ENCODE results near the gene ZNF177. TPM values are rescaled to one million over a fixed set of nuclear protein-coding genes. Genes with fewer than 3 reads are reported as not detected.
"Not testable (repeated sequence)": the region's sequence is repeated elsewhere in the genome, so short reads cannot be mapped to it uniquely, and the experiment has no call there.

The ZNF177 gene
- 10 to 100 TPM in 2 of 4 donors, 1 to 10 TPM in 2; 6.6 to 16.8 (median 11.4) TPM for polyA plus RNA-seq (ENCODE audit: insufficient read length in 4 of 4)

DNA sequence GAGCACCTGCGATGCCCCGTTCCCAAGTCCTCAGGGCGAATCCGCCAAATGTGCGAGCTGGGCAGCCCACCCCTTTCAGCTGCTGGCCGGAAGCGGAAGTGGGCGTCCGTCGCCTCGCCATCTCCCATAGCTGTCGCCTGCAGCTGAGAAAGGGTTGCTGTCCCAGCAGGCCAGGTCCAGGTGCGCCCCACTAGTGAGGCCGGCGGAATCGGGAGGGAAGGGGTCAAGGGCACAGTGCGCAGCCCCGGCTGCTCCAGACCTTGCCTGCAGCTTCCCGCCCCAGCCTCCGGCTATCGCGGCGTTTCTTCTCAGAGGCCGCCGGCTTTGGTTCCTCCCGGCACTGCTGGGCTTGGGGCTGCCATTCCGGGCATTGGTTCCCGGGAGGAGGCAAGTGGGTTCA is at the start of gene ZNF177:
ZNF177 (plus strand) TSS at position 109 of the 400 bp plus-strand sequence. CDS start 15,299 bp downstream, outside the sequence.
- peak in 3 of 4 donors; percentile 27 to 45 (median 40) for DNase-seq (ENCODE audit: low read depth in 4 of 4, low spot score in 2 of 4)

DNA sequence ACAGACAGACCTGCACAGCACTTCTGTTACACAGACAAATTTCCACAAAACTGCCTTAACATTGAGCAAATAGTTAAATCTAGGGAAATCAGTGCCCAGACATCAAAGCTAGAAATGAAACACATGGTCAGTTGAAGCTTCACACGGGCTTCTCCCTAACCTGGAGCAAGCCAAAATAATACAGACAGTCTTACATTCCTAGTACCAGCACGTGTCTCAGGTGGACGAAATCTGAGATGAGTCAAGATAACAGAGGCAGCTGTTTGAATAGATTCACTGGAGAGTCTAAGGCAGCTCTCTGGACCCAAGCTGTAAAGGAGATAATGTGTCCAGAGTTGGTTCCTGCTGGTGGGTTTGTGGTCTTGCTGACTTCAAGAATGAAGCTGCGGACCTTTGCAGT is 49.1 kb upstream of the ZNF177 start:
- no peak for DNase-seq (ENCODE audit: low read depth in 4 of 4, low spot score in 2 of 4)

GRCh38 chr19:9321338-9321737 is 41.5 kb upstream of the ZNF177 start:
- DNase-seq (ENCODE audit: low read depth in 4 of 4, low spot score in 2 of 4), result no peak

- DNase-seq (ENCODE audit: low read depth in 4 of 4, low spot score in 2 of 4), result not testable (repeated sequence)
Measured at GRCh38 chr19:9321756-9322155, 41.1 kb upstream of the ZNF177 start.

- not testable (repeated sequence) for DNase-seq (ENCODE audit: low read depth in 4 of 4, low spot score in 2 of 4)
Measured at GRCh38 chr19:9322201-9322600, 40.6 kb upstream of the ZNF177 start.

- peak in 1 of 4 donors; percentile 59 for DNase-seq (ENCODE audit: low read depth in 4 of 4, low spot score in 2 of 4)
Measured at GRCh38 chr19:9323557-9323918, 39.3 kb upstream of the ZNF177 start.

DNA sequence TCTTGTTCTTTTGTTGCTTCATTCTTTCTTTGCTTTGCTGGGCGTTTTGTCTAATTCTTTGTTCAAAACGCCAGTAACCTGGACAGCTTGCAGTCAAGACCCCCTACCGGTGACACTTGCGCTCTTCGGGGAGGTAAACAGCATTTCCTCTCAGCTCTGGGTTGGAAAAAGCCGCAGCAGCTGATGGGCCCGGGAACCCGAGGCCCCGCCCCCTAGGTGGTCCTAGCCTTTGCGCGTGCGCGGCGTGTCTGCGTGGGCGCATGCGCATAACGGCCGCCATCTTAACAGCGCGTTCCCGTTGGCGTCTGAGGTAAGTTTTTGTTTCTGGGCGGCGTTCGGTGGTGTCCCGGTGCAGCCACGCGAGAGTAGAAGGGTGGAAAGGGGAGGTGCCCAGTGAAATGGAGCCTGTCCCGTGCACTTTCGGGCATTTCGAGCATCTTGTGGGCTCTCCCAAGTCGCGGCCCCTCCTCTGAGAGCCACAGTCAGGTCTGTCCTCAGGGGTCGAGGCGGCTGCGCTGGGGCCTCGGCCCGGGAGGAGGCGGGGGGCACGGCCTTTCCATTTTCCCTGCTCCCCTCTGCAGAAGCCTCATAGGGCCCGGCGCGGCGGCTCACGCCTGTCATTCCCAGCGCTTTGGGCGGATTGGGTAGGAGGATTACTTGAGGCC is 38.8 kb upstream of the ZNF177 start, which contains the start of gene ZNF559:
ZNF559 (plus strand) TSS at position 261 of the 665 bp plus-strand sequence. CDS start 14,371 bp downstream, outside the sequence.
- peak; percentile 91 to 95 (median 93) for DNase-seq (ENCODE audit: low read depth in 4 of 4, low spot score in 2 of 4)

DNA sequence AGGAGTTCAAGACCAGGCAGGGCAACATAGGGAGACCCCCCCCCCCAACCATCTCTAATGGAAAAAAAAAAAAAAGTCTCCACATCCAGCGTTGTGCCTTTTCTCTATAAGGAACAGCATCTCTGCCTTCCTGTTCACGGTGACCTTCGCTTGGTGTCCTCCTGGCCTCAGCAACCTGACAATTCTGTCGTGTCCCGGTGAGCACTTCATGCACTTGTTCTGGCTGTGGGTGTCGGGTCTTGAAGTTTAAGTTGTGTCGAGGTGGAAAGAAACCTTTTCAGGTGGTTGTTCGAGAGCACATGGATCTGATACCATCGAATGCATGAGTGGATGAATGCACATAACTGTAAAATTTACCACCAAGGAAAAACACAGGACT is 38.2 kb upstream of the ZNF177 start:
- DNase-seq (ENCODE audit: low read depth in 4 of 4, low spot score in 2 of 4), result no peak

GRCh38 chr19:9329999-9330398 is 32.8 kb upstream of the ZNF177 start:
- no peak for DNase-seq (ENCODE audit: low read depth in 4 of 4, low spot score in 2 of 4)

- DNase-seq (ENCODE audit: low read depth in 4 of 4, low spot score in 2 of 4), result no peak
Measured at GRCh38 chr19:9342610-9343304, 20.1 kb upstream of the ZNF177 start.

DNA sequence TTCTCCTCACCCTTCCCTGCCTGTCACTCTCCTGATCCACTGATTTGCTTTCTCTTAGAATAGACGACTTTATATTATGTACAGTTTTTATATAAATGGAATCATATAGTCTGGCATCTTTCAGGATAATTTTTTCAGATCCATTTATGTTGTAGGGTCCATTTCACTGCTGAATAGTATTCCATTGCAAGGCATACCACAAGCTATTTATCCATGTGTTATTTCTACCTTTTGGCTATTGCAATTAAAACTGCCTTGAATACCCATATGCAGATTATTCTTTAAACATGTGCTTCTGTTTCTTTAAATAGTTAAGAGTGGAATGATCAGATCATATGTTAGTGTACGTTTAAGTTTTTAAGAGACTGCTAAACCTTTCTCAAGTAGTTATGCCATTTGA is 17.8 kb upstream of the ZNF177 start:
- DNase-seq (ENCODE audit: low read depth in 4 of 4, low spot score in 2 of 4), result no peak

DNA sequence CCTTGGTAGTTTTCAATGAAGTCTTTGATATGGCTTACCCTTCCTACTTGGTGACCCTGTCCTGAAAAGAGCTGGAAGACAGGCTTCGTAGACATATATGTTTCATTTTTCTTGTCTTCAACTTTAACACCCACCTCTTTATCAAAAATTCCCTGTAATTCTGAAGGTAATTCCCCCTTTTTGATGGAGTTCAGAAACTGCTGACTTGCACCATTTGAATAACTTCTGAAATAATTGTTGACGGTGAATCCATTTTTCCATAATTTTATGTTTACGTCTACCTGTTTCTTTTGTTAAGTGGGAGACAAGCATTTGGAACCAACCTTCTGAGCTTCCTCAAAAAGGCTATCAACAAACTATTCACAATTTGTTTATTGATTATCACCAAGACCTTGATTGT is 14.6 kb upstream of the ZNF177 start:
- no peak for DNase-seq (ENCODE audit: low read depth in 4 of 4, low spot score in 2 of 4)

DNA sequence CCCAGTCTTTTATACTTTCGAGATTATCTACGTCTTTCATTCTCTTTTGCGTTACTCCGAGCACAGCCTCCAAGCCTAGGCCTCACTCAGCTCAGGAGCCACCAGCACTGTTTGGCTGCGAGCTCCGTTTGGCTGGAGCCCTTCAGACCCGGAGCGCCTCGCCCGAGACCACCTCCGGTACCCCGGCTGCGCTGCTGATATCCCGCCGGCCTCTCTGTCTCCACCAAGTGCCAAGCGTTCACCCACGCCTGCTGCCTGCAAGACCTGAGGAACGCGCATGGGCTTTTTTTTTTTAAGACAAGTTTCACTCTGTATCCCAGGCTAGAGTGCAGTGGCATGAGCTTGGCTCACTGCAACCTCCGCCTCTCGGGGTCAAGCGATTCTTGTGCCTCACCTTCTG is 14.1 kb upstream of the ZNF177 start:
- DNase-seq (ENCODE audit: low read depth in 4 of 4, low spot score in 2 of 4), result no peak

GRCh38 chr19:9352505-9352904 is 10.3 kb upstream of the ZNF177 start:
- DNase-seq (ENCODE audit: low read depth in 4 of 4, low spot score in 2 of 4), result no peak

GRCh38 chr19:9353011-9353410 is 9.8 kb upstream of the ZNF177 start:
- no peak for DNase-seq (ENCODE audit: low read depth in 4 of 4, low spot score in 2 of 4)

DNA sequence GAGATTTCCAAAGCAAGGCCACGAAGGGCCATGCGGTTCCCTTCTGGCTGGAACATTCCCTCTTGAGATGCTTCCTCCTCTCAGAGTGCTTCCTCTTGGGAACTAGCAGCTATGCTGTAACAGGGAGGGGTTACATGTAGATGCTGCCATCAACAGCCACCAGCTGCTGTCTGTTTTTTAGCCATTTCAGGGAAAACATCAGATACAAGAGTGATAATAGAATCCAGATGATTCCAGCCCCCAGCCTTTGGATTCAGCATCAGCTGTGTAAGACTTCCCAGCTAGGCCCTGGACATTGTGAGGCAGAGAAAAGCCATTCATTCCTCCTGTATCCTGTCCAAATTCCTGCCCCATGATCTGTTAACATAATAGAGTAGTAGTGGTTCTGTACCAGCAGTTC is 8.2 kb upstream of the ZNF177 start:
- no peak for DNase-seq (ENCODE audit: low read depth in 4 of 4, low spot score in 2 of 4)

DNA sequence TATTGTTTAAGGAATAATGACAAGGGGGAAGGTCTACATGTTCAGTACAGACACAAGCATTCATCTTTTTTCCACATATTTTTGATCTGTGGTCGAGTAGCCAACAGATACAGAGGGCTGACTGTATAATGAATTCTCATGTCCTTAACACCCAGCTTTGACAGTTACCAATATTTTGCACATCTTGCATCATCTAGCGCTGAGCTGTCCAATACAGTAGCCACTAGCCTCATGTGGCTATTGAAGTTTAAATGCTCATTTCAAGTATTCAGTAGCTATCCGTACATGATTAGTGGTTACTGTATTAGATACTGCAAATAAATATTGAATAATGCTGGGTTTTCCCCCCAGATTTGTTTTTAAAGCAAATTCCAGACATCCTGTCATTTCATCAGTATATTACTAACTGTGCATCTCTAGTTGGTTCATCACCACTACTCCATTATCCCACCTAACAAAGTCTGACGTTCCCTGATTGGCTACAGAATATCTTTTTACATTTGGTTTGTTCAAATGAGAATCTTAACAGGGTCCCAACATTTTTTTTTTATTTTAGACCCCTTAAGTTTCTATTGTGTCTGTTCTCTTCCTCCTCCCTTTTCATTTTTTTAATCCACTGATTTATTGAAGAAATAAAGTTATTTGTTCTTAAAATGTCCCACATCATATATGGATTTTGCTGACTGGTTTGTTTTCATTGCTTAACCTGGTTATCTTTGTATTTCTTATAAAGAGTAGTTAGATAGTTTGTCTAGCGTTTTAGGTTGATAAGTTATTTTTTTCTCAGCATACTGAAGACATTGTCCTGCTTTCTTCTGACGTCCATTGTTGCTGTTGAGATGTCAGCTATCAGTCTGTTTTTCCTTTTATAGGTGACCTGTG is 8.2 kb downstream of the ZNF177 start:
- no peak for DNase-seq (ENCODE audit: low read depth in 4 of 4, low spot score in 2 of 4)

DNA sequence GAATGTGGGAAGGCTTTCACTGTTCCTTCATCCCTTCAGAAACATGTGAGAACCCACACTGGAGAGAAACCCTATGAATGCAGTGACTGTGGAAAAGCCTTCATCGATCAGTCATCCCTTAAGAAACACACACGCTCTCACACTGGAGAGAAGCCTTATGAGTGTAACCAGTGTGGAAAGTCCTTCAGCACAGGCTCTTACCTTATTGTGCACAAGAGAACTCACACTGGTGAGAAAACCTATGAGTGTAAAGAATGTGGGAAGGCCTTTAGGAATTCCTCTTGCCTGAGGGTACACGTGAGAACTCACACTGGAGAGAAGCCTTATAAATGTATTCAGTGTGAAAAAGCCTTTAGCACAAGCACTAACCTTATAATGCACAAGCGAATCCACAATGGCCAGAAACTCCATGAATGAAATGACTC is 18.6 kb downstream of the ZNF177 start:
- DNase-seq (ENCODE audit: low read depth in 4 of 4, low spot score in 2 of 4), result no peak

DNA sequence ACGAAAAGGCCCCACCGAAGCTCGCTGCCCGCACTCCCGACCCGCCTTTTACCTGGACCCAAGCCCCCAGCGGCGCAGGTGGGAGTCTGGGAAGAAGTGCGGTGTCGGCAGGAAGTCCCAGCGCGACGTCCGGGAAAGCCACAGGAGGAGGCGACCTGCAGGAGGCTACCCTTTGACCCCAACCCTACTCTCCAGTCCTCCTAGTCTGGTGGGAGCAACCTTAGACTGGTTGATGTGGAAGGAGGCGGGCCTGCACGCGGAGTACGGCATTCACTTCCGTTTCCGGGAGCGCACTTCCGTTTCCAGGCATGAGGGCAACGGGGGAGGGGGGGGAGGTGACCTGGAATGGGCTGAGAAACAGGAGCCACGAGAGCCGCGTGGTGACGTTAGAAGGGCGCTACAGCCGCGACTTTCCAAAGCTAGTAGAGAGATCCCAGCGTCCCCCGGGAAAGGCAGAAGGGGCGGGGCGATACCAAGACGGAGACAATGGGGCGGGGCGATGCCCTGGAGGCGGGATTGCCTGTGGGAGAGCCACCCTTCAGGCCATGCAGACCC is 44.1 kb downstream of the ZNF177 start:
- peak; percentile 65 to 83 (median 72) for DNase-seq (ENCODE audit: low read depth in 4 of 4, low spot score in 2 of 4)

DNA sequence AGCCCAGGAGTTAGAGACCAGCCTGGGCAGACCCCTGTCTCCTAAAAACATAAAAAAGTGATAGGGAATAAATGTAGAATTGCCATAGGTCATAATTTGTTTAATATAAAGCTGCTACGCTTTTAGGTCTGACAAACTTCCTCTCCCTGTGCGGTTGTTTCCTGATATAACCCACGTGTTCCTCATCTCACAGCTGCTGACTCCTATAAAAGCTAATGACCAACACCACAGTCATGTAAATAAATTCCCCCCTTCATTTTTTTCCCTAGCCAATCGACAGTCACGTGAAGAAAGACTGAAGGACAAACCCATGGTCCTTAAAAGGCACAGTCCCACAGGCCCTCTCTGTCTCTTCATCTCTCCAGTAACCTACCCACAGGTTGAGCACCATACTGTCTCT is 45.0 kb downstream of the ZNF177 start:
- DNase-seq (ENCODE audit: low read depth in 4 of 4, low spot score in 2 of 4), result no peak
